ENCODE results near the gene ALKBH7.
"Not testable (repeated sequence)": the region's sequence is repeated elsewhere in the genome, so short reads cannot be mapped to it uniquely, and the experiment has no call there.

The ALKBH7 gene

DNA sequence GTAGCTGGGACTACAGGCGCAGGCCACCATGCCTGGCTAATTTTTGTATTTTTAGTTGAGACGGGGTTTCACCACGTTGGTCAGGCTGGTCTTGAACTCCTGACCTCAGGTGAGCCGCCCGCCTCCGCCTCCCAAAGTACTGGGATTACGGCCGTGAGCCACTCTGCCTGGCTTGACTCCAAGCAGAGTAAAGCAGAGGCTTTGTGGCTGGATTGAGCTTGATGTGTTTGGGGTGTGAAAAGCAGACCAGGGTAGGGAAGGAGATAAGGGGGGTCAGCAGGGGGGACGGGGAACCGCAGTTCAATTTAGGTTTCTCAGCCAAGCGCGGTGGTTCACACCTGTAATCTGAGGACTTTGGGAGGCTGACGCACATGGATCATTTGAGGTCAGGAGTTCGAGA lies 15.4 kb upstream of the ALKBH7 start:
- DNase-seq (ENCODE audit: insufficient read length, low spot score) (no peak), FAIRE-seq (no peak)
- TF ChIP-seq, protein P1, sequence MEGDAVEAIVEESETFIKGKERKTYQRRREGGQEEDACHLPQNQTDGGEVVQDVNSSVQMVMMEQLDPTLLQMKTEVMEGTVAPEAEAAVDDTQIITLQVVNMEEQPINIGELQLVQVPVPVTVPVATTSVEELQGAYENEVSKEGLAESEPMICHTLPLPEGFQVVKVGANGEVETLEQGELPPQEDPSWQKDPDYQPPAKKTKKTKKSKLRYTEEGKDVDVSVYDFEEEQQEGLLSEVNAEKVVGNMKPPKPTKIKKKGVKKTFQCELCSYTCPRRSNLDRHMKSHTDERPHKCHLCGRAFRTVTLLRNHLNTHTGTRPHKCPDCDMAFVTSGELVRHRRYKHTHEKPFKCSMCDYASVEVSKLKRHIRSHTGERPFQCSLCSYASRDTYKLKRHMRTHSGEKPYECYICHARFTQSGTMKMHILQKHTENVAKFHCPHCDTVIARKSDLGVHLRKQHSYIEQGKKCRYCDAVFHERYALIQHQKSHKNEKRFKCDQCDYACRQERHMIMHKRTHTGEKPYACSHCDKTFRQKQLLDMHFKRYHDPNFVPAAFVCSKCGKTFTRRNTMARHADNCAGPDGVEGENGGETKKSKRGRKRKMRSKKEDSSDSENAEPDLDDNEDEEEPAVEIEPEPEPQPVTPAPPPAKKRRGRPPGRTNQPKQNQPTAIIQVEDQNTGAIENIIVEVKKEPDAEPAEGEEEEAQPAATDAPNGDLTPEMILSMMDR (IDR thresholded peaks at IDR 0.05; ENCODE audit: insufficient read depth, missing control alignments): no peak

DNA sequence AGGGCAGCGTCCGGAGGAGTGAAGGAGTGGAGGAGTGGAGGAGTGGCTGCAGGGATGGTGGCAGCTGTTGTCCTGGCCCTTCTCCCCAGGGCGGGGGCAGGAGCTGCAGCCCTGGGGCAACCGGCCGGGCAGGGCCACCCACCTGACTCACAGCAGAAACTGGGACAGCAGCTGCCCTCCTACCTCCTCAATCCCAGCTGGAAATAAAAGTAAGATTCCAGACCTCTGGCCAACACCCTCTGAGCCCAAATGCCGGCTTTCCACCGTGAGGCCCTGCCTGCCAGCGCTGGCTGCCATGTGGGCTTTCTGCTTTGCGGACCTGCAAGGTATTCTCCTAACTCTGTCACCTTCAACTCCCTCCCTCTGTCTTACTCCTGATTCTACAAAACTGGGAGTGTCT lies 14.6 kb upstream of the ALKBH7 start:
- no peak for DNase-seq (ENCODE audit: insufficient read length, low spot score)
- TF ChIP-seq, protein P1 (IDR thresholded peaks at IDR 0.05; ENCODE audit: insufficient read depth, missing control alignments): no peak
- FAIRE-seq: no peak

DNA sequence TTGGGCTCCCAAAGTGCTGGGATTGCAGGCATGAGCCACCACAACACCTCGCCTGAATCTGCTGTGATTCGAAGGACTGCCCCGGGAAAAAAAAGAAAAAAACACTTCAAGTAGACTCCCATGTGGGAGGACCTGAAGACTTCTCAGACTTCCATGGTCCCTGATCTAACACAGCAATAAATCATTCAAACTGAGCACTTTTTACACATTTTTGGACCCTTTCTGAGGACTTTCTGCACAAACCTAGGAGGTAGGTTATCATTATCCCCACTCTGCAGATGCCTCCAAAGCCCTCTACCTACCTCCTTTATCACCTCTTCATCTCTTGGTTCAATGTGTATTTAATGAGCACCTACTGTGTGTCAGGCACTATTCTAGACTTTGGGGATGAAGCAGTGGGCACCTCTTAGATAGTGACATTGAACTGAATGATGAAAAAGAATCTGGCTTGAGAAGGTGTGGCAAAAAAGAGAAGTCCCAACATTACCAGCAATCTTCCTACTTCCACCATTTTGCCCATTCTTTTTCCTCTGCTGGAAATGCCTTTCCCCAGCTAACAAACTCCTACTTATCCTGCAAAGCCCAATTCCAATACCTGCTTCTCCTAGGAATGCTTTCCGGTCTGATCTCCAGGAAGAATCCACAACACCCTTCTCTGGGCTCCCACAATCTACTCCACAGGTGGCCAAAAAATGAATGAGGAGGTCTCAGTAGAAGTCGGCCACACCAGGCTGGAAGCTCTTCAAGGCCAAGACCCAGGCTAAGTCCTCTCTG lies 12.8 kb upstream of the ALKBH7 start:
- TF ChIP-seq, protein P1 (IDR thresholded peaks at IDR 0.05; ENCODE audit: insufficient read depth, missing control alignments): no peak
- FAIRE-seq (no peak), DNase-seq (ENCODE audit: insufficient read length, low spot score) (no peak)

DNA sequence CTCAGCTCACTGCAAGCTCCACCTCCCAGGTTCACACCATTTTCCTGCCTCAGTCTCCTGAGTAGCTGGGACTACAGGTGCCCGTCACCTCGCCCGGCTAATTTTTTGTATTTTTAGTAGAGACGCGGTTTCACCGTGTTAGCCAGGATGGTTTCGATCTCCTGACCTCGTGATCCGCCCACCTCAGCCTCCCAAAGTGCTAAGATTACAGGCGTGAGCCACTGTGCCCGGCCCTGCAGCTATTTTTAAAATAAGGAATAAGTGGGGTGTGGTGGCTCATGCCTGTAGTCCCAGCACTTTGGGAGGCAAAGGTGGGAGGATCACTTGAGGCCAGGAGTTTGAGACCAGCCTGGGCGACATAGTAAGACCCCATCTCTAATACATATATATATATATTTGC lies 12.1 kb upstream of the ALKBH7 start:
- DNase-seq (ENCODE audit: insufficient read length, low spot score); FAIRE-seq: not testable (repeated sequence)

DNA sequence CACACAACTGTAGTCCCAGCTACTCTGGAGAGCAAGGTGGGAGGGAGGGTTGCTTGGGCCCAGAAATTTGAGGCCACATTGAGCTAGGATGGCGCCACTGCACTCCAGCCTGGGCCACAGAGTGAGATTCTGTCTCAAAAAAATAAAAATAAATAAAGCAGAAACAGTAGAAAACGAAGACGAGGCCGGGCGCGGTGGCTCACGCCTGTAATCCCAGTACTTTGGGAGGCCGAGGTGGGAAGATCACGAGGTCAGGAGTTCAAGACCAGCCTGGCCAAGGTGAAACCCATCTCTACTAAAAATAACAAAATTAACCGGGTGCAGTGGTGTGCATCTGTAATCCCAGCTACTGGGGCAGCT lies 11.8 kb upstream of the ALKBH7 start:
- DNase-seq (ENCODE audit: insufficient read length, low spot score): not testable (repeated sequence)

DNA sequence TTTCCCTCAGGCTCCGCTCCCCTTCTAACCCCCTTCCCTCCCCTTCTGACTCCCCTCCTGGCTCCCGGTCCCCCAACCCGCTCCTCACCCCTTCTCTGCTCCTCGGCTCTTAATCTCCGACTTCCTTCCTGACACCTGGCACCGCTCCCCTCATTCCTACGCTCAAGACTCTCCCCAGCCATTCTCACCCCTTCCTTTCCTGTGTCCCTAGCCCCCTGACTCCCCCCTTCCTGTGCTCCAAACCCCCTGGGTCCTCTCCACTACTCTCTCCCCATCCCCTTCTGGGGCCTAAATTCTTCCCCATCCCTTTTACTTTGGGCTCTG lies 10.6 kb upstream of the ALKBH7 start:
- FAIRE-seq (no peak), DNase-seq (ENCODE audit: insufficient read length, low spot score) (no peak)
- TF ChIP-seq, protein P1 (IDR thresholded peaks at IDR 0.05; ENCODE audit: insufficient read depth, missing control alignments): no peak

More for the DNA sequence above, 11.8 kb upstream of the ALKBH7 start:
- FAIRE-seq: not testable (repeated sequence)

DNA sequence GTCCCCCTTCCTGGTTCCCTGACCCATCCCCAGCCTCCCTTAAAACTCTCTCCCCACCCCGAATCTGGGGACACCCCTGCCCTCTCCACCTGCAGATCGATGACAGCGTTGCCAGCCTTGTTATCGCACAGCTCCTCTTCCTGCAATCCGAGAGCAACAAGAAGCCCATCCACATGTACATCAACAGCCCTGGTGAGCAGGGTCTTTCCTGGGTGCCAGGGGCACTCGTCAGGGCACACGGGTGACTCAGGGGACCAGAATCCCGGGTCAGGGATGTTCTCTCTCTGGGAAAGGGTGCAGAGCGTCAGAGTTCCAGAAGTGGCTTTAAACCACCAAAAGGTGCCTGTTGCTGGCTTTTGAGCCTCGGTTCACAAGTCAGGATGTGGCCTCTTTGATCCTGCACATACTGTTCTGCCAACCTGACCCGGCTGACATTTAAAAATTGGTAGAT lies 10.2 kb upstream of the ALKBH7 start:
- TF ChIP-seq, protein P1 (IDR thresholded peaks at IDR 0.05; ENCODE audit: insufficient read depth, missing control alignments): no peak
- DNase-seq (ENCODE audit: insufficient read length, low spot score) (no peak), FAIRE-seq (no peak)

DNA sequence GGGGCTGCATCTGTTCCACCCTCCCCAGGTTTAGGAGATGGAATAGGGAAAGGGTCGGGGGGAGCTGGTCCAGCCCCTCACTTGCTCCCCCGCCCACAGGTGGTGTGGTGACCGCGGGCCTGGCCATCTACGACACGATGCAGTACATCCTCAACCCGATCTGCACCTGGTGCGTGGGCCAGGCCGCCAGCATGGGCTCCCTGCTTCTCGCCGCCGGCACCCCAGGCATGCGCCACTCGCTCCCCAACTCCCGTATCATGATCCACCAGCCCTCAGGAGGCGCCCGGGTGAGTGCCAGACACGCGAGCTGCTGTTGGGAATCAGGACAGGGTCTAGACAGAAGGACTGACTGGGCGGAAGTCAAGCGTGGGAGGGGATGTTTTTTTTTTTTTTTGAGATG lies 8.2 kb upstream of the ALKBH7 start:
- no peak for FAIRE-seq
- DNase-seq (ENCODE audit: insufficient read length, low spot score): no peak
- TF ChIP-seq, protein P1 (IDR thresholded peaks at IDR 0.05; ENCODE audit: insufficient read depth, missing control alignments): no peak
